IPS DF 6.9 (cell line): ENCODE data around the gene NHLRC4.

ENCODE experiments used
- DNase-seq: peaks from one replicate; pipeline ENCODE4 v3.0.0-alpha.2; 2013; ENCODE audit warnings: low read depth, low spot score
- H3K27ac ChIP-seq: one replicate; pipeline ENCODE4 v1.5.1; 2013; ENCODE audit warnings: low read length, control low read depth
- H3K27me3 ChIP-seq: 2 replicates; pipeline ENCODE4 v1.6.1; 2013; ENCODE audit warnings: mild to moderate bottlenecking, low read length; ENCODE audit not compliant: control insufficient read depth, insufficient read depth
- H3K36me3 ChIP-seq: 2 replicates; pipeline ENCODE4 v1.6.1; 2013; ENCODE audit warnings: low read length; ENCODE audit not compliant: control insufficient read depth, insufficient read depth
- H3K4me1 ChIP-seq: 2 replicates; pipeline ENCODE4 v1.6.1; 2013; ENCODE audit warnings: low read length; ENCODE audit not compliant: control insufficient read depth, insufficient read depth
- H3K4me3 ChIP-seq: 2 replicates; pipeline ENCODE4 v1.5.1; 2013; ENCODE audit warnings: mild to moderate bottlenecking, low read length
- H3K9me3 ChIP-seq: 2 replicates; pipeline ENCODE4 v1.6.1; 2013; ENCODE audit warnings: low read length, inconsistent platforms; ENCODE audit not compliant: control insufficient read depth, insufficient read depth
- WGBS: extraction: QIAGEN DNeasy Blood & Tissue Kit; methylation state at CpG from one replicate; pipeline ENCODE4 v1.1.7; 2013; ENCODE audit warnings: mixed read lengths, missing lambda C conversion rate; ENCODE audit not compliant: insufficient read length, insufficient coverage; 5-methylcytosine and 5-hydroxymethylcytosine counted together

NHLRC4 gene

DNA sequence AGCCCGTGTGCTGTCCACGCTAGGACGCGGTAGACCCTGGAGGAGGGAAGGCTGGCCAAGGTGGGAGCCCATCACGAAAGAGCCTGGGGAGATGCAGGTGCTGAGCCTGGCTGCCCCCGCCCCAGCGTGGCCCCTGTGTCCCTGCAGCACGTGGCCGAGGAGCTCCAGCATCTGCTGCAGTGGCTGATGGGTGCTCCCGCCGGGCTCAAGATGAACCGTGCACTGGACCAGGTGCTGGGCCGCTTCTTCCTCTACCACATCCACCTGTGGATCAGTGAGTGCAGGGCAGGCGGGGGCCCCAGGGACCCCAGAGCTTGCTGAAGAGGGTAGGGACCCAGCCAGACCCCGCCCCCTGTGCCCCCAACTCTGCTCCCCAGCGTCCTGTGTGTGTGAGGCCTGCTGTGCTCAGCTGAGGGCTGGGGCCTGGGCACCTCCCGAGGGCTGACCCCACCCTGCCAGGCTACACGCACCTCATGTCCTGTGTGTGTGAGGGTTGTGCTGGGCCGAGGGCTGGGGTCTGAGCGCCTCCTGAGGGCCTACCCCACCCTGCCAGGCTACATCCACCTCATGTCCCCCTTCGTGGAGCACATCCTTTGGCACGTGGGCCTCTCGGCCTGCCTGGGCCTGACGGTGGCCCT lies 11.5 kb downstream of the NHLRC4 start:
- no peaks in the 10 kb centered on the region for H3K27me3 ChIP-seq
- no CpG with 5 or more reads among the region's 24 CpGs for WGBS
- H3K4me3 ChIP-seq = no peak overlapping the region
- no peak for DNase-seq
- H3K27ac ChIP-seq = no peak overlapping the region
- H3K36me3 ChIP-seq = peaks cover 19% of the 10 kb centered on the region; the same call in 1 of the 2 replicates
- H3K9me3 ChIP-seq = no peaks in the 10 kb centered on the region
- peaks cover 9% of the 10 kb centered on the region; the same call in 1 of the 2 replicates for H3K4me1 ChIP-seq

DNA sequence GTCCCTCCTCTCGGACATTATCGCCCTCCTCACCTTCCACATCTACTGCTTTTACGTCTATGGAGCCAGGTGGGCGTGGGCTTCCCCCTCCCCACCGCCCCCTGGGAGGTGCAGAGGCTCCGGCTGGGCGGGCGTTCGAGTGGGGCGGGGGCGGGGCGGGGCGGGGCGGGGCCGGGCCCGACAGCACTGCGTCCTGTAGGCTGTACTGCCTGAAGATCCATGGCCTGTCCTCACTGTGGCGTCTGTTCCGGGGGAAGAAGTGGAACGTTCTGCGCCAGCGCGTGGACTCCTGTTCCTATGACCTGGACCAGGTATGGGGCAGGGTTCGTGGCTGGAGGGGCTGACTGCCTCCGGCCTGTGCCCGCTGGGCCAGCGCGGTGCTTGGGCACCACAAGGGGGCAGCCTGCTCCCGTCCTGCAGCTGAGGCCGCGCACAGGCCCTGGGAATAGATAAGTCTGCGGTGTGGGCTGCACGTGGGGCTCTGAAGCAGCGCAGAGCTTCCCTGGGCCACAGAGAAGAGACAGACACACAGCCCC lies 12.1 kb downstream of the NHLRC4 start:
- DNase-seq = no peak
- peaks cover 10% of the 10 kb centered on the region; the same call in 1 of the 2 replicates for H3K4me1 ChIP-seq
- peaks cover 19% of the 10 kb centered on the region; the same call in 1 of the 2 replicates for H3K36me3 ChIP-seq
- H3K27ac ChIP-seq = no peak overlapping the region
- H3K27me3 ChIP-seq = no peaks in the 10 kb centered on the region
- H3K4me3 ChIP-seq = peak overlapping the region; percentile 21; the same call in 1 of the 2 replicates
- no CpG with 5 or more reads among the region's 34 CpGs for WGBS
- H3K9me3 ChIP-seq = no peaks in the 10 kb centered on the region

DNA sequence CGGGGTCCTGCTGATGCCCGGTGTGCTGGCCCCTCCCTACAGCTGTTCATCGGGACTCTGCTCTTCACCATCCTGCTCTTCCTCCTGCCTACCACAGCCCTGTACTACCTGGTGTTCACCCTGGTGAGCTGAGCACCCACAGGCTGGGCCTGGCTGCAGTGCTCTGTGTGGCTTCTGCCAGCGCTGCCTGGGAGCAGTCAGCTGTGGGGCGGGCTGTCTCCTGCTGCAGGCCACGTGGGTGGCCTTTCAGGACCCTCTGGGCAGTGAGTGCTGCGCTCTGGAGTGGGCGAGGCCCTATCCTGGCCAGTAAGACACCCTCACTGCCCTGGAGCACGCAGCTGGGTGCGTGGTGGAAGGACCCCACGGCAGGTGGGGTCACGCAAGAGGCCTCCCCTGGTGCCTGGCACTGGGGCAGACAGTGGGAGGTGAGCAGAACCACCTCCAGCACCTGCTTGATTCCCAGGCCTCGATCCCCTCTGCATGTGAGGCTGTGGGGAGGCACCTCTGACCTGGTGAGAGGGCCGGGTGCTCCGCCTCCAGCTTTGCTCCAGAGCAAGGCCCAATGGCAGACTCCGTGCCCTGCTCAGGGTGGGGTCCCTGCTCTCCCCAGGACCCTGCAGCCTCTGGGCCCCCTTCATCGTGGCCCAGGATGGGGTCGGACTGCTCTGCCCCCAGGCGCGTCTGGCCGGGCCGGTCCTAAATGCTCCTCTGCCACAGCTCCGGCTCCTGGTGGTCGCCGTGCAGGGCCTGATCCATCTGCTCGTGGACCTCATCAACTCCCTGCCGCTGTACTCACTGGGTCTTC lies 13.5 kb downstream of the NHLRC4 start:
- no CpG with 5 or more reads among the region's 27 CpGs for WGBS
- no peaks in the 10 kb centered on the region for H3K27me3 ChIP-seq

DNA sequence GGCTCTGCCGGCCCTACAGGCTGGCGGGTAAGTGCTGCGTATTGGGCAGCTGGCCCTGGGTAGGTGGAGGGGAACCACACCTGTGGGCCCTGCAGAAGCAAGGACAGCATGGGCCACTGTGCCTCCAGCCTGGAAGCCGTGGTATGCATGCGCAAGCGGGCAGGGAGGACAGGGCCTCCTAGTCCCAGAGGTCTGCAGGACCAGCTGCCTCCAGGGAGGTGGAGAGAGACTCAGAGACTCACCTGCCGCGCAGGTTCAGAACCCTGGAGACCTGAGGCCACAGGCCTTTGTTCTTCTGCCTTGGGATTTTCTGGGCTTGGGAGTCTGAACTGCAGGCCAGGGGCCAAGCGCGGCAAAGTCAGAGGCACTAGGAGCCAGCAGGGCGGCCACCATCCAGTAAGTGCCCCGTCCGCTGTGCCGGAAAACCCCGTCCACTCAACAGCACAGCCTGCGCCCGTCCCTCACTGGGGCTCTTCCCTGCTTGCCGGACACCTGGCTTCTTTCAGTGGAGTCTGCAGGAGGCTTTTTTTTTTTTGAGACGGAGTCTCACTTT lies 14.2 kb downstream of the NHLRC4 start:
- Histone ChIP-seq H3K36me3 (peaks cover 9% of the 10 kb centered on the region; the same call in 1 of the 2 replicates), H3K4me1 (peaks cover 13% of the 10 kb centered on the region), H3K27me3 (no peaks in the 10 kb centered on the region), H3K27ac (no peak overlapping the region), H3K9me3 (no peaks in the 10 kb centered on the region), H3K4me3 (no peak overlapping the region)
- WGBS = no CpG with 5 or more reads among the region's 19 CpGs
- no peak for DNase-seq

More for the DNA sequence above, 13.5 kb downstream of the NHLRC4 start:
- Histone ChIP-seq H3K4me3 (no peak overlapping the region), H3K9me3 (no peaks in the 10 kb centered on the region), H3K27ac (no peak overlapping the region), H3K4me1 (peaks cover 12% of the 10 kb centered on the region), H3K36me3 (peaks cover 12% of the 10 kb centered on the region; the same call in 1 of the 2 replicates)
- no peak for DNase-seq

DNA sequence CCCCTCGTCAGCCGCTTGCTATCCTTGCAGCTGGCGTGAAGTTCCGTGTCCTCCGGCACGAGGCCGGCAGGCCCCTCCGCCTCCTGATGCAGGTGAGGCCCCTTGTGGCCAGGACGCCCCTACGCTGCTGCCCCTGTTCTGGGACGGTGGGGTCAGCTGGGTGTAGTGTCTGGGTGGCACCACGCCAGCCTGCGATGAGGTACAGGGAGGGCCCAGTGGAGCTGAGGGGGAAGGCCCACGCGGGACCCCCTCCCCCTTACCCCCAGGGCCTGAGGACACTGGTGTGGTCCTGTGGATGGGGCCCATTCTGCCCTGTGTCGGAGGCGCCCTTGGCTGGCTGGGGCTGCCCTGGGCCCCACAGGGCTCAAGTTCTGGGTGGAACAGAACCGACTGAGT lies 15.4 kb downstream of the NHLRC4 start:
- WGBS = no CpG with 5 or more reads among the region's 18 CpGs
- no peak overlapping the region for H3K4me3 ChIP-seq
- H3K4me1 ChIP-seq = peaks cover 13% of the 10 kb centered on the region
- H3K9me3 ChIP-seq = no peaks in the 10 kb centered on the region
- peaks cover 9% of the 10 kb centered on the region; the same call in 1 of the 2 replicates for H3K36me3 ChIP-seq
- no peaks in the 10 kb centered on the region for H3K27me3 ChIP-seq
- no peak overlapping the region for H3K27ac ChIP-seq
- DNase-seq = no peak

DNA sequence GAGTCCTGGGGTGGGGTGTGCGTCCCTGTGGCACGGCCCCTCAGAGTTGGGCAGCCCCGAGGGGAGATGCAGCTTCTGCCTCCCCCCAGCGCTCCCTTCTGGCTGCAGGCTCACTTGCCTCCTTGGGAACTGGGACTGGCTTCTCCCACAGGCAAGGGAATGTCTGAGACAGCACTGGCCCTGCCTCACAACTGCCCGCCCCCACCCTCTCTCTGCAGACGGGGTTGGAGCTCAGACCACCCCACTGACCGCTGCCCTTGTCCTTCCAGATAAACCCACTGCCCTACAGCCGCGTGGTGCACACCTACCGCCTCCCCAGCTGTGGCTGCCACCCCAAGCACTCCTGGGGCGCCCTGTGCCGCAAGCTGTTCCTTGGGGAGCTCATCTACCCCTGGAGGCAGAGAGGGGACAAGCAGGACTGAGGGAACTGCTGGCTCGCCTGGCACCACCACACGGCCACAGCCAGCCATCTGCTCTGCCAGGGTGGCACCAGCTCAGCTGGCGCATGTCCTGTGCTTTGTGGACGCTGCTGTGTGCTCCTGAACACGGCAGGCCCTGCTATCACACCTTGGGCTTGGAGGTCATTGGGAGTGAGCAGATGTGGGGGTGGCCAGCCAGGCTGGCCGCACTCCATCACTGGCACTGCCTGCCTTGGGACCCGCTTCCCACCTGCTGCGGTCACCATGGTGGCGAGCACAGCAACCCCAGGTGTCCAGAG lies 16.0 kb downstream of the NHLRC4 start:
- Histone ChIP-seq H3K9me3 (no peaks in the 10 kb centered on the region), H3K4me3 (no peak overlapping the region), H3K4me1 (peaks cover 13% of the 10 kb centered on the region), H3K27me3 (no peaks in the 10 kb centered on the region), H3K27ac (no peak overlapping the region), H3K36me3 (peaks cover 9% of the 10 kb centered on the region; the same call in 1 of the 2 replicates)
- DNase-seq = no peak
- no CpG with 5 or more reads among the region's 21 CpGs for WGBS

DNA sequence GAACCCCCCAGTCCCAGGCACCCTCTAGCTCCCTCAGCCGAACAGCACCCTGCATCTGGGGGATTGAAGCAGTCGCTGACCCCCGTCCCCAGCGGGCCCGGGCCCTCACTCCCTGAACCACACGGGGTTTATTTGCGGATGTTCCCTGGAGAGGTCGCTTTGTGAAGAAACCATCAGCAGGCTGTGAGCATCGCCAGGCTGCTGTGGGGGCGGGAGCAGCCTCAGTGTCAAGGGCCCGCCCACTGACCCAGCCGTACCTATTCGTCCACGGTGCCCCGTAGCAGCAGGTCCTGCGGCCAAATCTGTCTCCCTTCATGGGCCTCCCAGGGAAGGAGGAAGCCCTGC lies 16.6 kb downstream of the NHLRC4 start:
- no peak overlapping the region for H3K27ac ChIP-seq
- H3K4me3 ChIP-seq = no peak overlapping the region
- WGBS = no CpG with 5 or more reads among the region's 16 CpGs
- H3K9me3 ChIP-seq = no peaks in the 10 kb centered on the region
- no peak for DNase-seq
- no peaks in the 10 kb centered on the region for H3K27me3 ChIP-seq
- H3K36me3 ChIP-seq = peaks cover 9% of the 10 kb centered on the region; the same call in 1 of the 2 replicates
- H3K4me1 ChIP-seq = peaks cover 13% of the 10 kb centered on the region

DNA sequence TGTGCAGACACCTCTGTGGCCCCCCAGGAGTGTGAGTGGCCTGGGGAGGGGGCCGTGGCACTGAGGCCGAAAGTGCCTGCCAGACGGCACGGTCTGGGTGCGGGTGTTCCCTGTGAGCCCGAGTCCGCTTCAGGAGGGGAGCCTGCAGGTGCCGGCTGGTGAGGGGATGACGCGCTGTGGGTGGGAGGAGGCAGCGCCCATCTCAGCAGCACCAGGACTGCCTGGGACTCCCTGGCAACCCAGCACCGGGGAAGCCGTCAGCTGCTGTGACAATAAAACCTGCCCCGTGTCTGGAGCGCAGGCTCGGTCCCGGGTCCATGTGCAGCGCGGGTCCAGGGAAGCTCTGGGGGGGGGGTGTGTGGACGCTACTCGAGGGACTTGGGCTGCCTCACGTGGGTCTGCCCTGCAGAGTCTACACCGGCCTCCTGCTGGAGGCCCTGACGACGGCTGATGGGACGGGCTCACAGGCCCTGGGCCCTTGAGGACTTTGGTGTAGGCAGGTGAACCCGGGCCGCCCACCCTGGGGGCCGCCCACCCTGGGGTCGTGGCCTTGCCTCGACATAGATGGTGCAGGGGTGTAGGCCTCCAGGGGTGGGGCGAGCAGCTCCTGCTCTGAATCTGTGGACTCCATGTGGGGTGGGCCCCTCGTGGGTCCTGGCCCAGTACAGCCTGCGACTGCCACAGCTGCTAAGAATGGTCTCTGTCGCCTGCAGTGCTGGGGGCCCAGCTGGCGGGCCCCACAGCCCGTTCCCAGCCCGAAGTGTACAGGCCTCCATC lies 17.2 kb downstream of the NHLRC4 start:
- Histone ChIP-seq H3K36me3 (peaks cover 9% of the 10 kb centered on the region; the same call in 1 of the 2 replicates), H3K4me1 (peaks cover 10% of the 10 kb centered on the region), H3K4me3 (no peak overlapping the region), H3K27ac (no peak overlapping the region), H3K27me3 (no peaks in the 10 kb centered on the region), H3K9me3 (no peaks in the 10 kb centered on the region)
- WGBS = no CpG with 5 or more reads among the region's 38 CpGs
- no peak for DNase-seq

DNA sequence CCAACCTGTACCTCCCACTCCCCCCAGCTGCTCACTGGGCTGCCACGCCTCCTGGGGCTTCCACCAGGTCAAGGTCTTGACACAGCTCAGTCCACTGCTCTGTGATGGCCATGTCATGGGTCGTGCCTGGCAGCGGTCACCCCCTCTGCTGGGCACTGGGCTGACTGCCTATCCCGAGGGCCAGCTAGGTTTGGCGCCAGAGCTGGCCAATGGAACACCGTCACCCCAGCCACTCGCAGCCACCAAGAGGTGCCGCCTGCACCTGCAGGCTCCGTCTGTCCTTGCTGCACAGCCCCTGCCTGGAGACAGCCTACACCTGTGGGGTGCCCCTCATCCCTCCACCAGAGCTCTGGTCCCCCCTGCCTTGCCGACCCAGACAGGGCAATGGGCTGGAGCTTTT lies 18.5 kb downstream of the NHLRC4 start:
- DNase-seq = no peak
- no CpG with 5 or more reads among the region's 10 CpGs for WGBS

More for the DNA sequence above, 18.5 kb downstream of the NHLRC4 start:
- H3K36me3 ChIP-seq = peaks cover 9% of the 10 kb centered on the region; the same call in 1 of the 2 replicates
- H3K4me1 ChIP-seq = peaks cover 10% of the 10 kb centered on the region
- H3K9me3 ChIP-seq = no peaks in the 10 kb centered on the region
- H3K27me3 ChIP-seq = no peaks in the 10 kb centered on the region
- H3K27ac ChIP-seq = no peak overlapping the region
- no peak overlapping the region for H3K4me3 ChIP-seq
